HG03175 (cell line): ENCODE results near the gene AMMECR1L.
"Not testable (repeated sequence)": the region's sequence is repeated elsewhere in the genome, so short reads cannot be mapped to it uniquely, and the experiment has no call there.

Source experiments
- ATAC-seq: cut with Tn5 transposase; IDR thresholded peaks from one replicate; pipeline ENCODE4 v1.9.1; 2021; ENCODE audit warnings: mild to moderate bottlenecking, moderate library complexity; ENCODE audit not compliant: unreplicated experiment

Gene AMMECR1L

GRCh38 chr2:127885780-127886592 lies at the start of gene AMMECR1L:
AMMECR1L (minus strand) TSS chr2:127885956; CDS start chr2:127874234, 11,722 bp downstream.
- ATAC-seq: peak; percentile 93

- ATAC-seq: no peak
Observed at GRCh38 chr2:127935337-127935736, 49.6 kb upstream of the AMMECR1L start.

- ATAC-seq: no peak
Observed at GRCh38 chr2:127932199-127932876, 46.6 kb upstream of the AMMECR1L start.

GRCh38 chr2:127929449-127929848 lies 43.7 kb upstream of the AMMECR1L start:
- ATAC-seq: no peak

DNA sequence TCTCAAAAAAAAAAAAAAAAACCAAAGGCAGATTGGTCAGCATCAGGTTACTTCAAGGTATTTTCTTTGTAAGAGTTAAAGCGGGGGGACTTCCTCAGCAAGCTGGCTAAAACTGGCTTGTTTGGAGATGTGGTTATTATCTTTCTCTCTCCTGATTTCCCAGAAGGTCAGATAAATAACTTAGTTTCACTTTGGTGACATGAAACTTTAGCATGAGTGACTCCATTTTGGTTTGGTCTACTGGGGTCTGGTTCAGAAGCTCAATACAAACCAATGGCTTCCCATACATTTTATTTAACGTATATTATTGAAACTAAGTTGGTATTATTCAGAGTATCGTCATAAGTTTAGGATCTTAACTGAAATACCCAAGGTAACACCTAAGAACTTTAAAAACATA lies 41.6 kb upstream of the AMMECR1L start:
- ATAC-seq: no peak

GRCh38 chr2:127917916-127918315 lies 32.2 kb upstream of the AMMECR1L start:
- ATAC-seq: no peak

- no peak for ATAC-seq
Observed at GRCh38 chr2:127913808-127914457, 28.2 kb upstream of the AMMECR1L start.

- no peak for ATAC-seq
Observed at GRCh38 chr2:127911737-127912136, 26.0 kb upstream of the AMMECR1L start.

- no peak for ATAC-seq
Observed at GRCh38 chr2:127910415-127910814, 24.7 kb upstream of the AMMECR1L start.

- no peak for ATAC-seq
Observed at GRCh38 chr2:127909019-127909418, 23.3 kb upstream of the AMMECR1L start.

- ATAC-seq: not testable (repeated sequence)
Observed at GRCh38 chr2:127907733-127908400, 22.1 kb upstream of the AMMECR1L start.

GRCh38 chr2:127906206-127906926 lies 20.6 kb upstream of the AMMECR1L start:
- ATAC-seq: no peak

- no peak for ATAC-seq
Observed at GRCh38 chr2:127901339-127902056, 15.7 kb upstream of the AMMECR1L start.

- no peak for ATAC-seq
Observed at GRCh38 chr2:127897531-127898211, 11.9 kb upstream of the AMMECR1L start.

DNA sequence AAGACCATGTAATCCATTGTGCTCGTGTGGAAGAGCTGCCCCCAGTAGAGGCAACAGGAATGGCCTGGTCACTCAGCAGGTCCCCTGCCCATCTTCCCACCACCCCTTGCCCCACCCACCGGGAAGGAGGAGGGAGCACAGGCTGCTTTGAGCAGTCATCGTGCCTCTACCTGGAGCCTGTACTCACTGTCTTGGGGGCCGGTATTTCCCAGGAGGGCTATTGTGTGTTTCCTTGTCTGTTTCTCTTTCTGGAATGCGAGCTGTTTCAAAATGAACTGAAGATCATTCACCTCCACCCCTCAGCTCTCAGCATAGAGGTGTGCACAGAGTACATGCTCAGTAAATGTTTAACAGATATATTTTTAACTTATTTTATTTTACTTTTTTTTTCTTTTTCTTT lies 7.7 kb upstream of the AMMECR1L start:
- ATAC-seq: no peak

- ATAC-seq: no peak
Observed at GRCh38 chr2:127893033-127893432, 7.3 kb upstream of the AMMECR1L start.

- no peak for ATAC-seq
Observed at GRCh38 chr2:127891811-127892210, 6.1 kb upstream of the AMMECR1L start.

DNA sequence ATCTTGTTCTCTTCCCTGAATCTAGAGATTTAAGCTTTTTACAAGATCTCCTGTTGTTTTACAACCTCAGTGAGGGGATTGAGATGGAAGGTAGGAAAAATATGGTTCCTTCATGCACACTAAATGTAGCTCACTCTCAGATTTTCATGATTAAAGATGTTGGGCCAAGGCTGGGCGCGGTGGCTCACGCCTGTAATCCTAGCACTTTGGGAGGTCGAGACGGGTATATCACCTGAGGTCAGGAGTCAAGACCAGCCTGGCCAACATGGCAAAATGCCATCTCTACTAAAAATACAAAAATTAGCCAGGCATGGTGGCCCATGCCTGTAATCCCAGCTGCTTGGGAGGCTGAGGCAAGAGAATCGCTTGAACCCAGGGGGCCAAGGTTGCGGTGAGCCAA lies 5.0 kb upstream of the AMMECR1L start:
- not testable (repeated sequence) for ATAC-seq

- ATAC-seq: no peak
Observed at GRCh38 chr2:127888772-127889171, 3.0 kb upstream of the AMMECR1L start.
